Upper lobe of right lung (tissue), 1 donor: ENCODE measurements around the gene MS4A4E. TPM values are rescaled to one million over a fixed set of nuclear protein-coding genes. Genes with fewer than 3 reads are reported as not detected.
A peak's percentile ranks its signal among the peaks of the same experiment; 100 is the strongest.
"Not testable (repeated sequence)": the region's sequence is repeated elsewhere in the genome, so short reads cannot be mapped to it uniquely, and the experiment has no call there.

ENCODE experiments used
- ATAC-seq: fragments of 200-7000 bp; cut with Tn5 transposase; one replicate; pipeline ENCODE4 v1.9.1; 2020; ENCODE audit warnings: mild to moderate bottlenecking, moderate library complexity
- DNase-seq: peaks from one replicate; pipeline ENCODE4 v3.0.0-alpha.2; 2020
- H3K27ac ChIP-seq: fragments of 200-600 bp; one replicate; pipeline ENCODE4 v1.8.0; 2022
- H3K27me3 ChIP-seq: fragments of 200-600 bp; one replicate; pipeline ENCODE4 v1.8.0; 2022; ENCODE audit warnings: mild to moderate bottlenecking
- H3K36me3 ChIP-seq: fragments of 200-600 bp; one replicate; pipeline ENCODE4 v1.8.0; 2022
- H3K4me1 ChIP-seq: fragments of 200-600 bp; one replicate; pipeline ENCODE4 v1.8.0; 2022
- H3K4me3 ChIP-seq: fragments of 200-600 bp; one replicate; pipeline ENCODE4 v1.8.0; 2022; ENCODE audit warnings: mild to moderate bottlenecking
- H3K9me3 ChIP-seq: fragments of 200-600 bp; one replicate; pipeline ENCODE4 v1.8.0; 2022
- CTCF ChIP-seq: fragments of 200-600 bp; IDR thresholded peaks from one replicate; pipeline ENCODE4 v1.8.0; 2022; ENCODE audit warnings: antibody characterized with exemption
- intact Hi-C: fragments of 100-400 bp; cut with DNase I; formaldehyde crosslinking; loops from one replicate; pipeline ENCODE4 v1.11.0; 2022
- total RNA-seq: library from RNA; stranded (reverse); fragmentation: NEBNext Ultra II Directional; extraction: Animal tissue kit (Norgen Biotek cat#: 25700); gene quantifications from one replicate; pipeline ENCODE4 v1.2.1, GENCODE V29; 2021
- donor health status: DM: no; HTN: yes; CAD: no; lungs with severe emphysema.

MS4A4E gene
- total RNA-seq, 1 donor from 2014 or later: 3.0 TPM

- no peak overlapping the region for H3K27ac ChIP-seq
- H3K27me3 ChIP-seq: no peaks in the 10 kb centered on the region
- ATAC-seq (no peak), DNase-seq (no peak)
- H3K4me1 ChIP-seq: no peaks in the 10 kb centered on the region
- intact Hi-C loops: no loop called here
- no peaks in the 10 kb centered on the region for H3K36me3 ChIP-seq
- TF ChIP-seq CTCF: no peak
- H3K9me3 ChIP-seq: no peaks in the 10 kb centered on the region
- no peak overlapping the region for H3K4me3 ChIP-seq
These were observed 38.0 kb downstream of the MS4A4E start for GRCh38 chr11:60204922-60205321.

GRCh38 chr11:60201334-60201733 is 41.6 kb downstream of the MS4A4E start:
- H3K27ac ChIP-seq, H3K4me1 ChIP-seq, H3K36me3 ChIP-seq, DNase-seq, H3K9me3 ChIP-seq, intact Hi-C loops, H3K4me3 ChIP-seq, ATAC-seq, H3K27me3 ChIP-seq: not testable (repeated sequence)

- no peak overlapping the region for H3K27ac ChIP-seq
- no peaks in the 10 kb centered on the region for H3K27me3 ChIP-seq
- H3K9me3 ChIP-seq: no peaks in the 10 kb centered on the region
- DNase-seq (no peak), ATAC-seq (no peak)
- no peaks in the 10 kb centered on the region for H3K36me3 ChIP-seq
- no peaks in the 10 kb centered on the region for H3K4me1 ChIP-seq
- H3K4me3 ChIP-seq: no peak overlapping the region
- intact Hi-C loops: no loop called here
- TF ChIP-seq CTCF: no peak
These were observed 45.5 kb downstream of the MS4A4E start for GRCh38 chr11:60197442-60197841.

DNA sequence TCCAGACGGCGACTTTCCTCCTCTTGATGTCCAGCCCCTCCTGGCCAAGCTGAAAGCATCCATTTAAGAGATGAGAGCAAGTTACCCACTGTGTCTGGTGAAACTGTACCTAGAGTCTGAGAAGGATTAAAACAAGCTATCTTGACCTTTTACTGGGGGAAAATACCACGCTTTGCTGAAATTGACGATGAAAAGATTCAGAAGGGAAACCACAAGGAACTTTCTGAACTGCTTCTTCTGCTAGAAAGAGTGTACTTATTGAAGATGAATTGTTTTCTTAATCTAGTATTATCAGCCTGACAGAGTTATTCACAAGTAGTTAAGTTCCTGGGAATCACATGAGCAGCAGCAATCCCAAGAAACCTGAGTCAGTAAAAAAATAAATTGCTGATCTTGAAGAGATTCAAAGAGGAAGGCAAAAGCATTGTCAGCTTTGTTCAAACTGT is 47.0 kb downstream of the MS4A4E start:
- no peak for TF ChIP-seq CTCF
- ATAC-seq: no peak
- Histone ChIP-seq H3K4me1 (no peaks in the 10 kb centered on the region), H3K4me3 (no peak overlapping the region), H3K27ac (peak overlapping the region; percentile 49), H3K27me3 (no peaks in the 10 kb centered on the region), H3K36me3 (no peaks in the 10 kb centered on the region), H3K9me3 (no peaks in the 10 kb centered on the region)
- DNase-seq: no peak
- intact Hi-C loops: no loop called here

DNA sequence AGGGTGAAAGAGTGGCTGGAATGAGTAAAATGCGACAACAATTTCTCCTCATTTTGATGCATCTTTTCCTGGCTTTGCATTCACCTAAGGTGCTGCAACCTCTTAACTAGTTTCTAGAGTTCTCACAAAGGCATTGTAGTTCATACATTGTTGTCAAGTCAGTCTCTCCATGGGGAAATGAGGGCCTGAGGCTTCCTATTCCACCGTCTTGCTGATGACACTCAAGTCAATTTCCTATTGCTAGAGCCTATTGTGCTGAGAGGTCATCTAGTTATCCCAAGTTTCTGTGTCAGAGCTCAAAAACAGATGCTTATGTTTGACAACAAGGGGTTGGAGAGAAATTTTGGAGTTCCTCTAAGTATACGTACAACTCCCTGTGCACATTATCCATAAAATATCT is 48.4 kb downstream of the MS4A4E start:
- no peak for DNase-seq
- H3K4me3 ChIP-seq: no peak overlapping the region
- no peaks in the 10 kb centered on the region for H3K36me3 ChIP-seq
- ATAC-seq: no peak
- H3K27me3 ChIP-seq: no peaks in the 10 kb centered on the region
- no peaks in the 10 kb centered on the region for H3K9me3 ChIP-seq
- intact Hi-C loops: no loop called here
- TF ChIP-seq CTCF: no peak
- H3K4me1 ChIP-seq: no peaks in the 10 kb centered on the region
- no peak overlapping the region for H3K27ac ChIP-seq

GRCh38 chr11:60193687-60194433 is 49.1 kb downstream of the MS4A4E start:
- ATAC-seq (peak; percentile 92), DNase-seq (no peak)
- Histone ChIP-seq H3K4me1 (no peaks in the 10 kb centered on the region), H3K9me3 (no peaks in the 10 kb centered on the region), H3K36me3 (no peaks in the 10 kb centered on the region), H3K27ac (no peak overlapping the region), H3K4me3 (no peak overlapping the region), H3K27me3 (no peaks in the 10 kb centered on the region)
- intact Hi-C loops: no loop called here
- peak; percentile 73 for TF ChIP-seq CTCF

GRCh38 chr11:60192564-60192963 is 50.4 kb downstream of the MS4A4E start:
- DNase-seq, ATAC-seq, intact Hi-C loops, H3K27ac ChIP-seq, H3K4me3 ChIP-seq, H3K9me3 ChIP-seq, H3K27me3 ChIP-seq, H3K4me1 ChIP-seq, H3K36me3 ChIP-seq: not testable (repeated sequence)

DNA sequence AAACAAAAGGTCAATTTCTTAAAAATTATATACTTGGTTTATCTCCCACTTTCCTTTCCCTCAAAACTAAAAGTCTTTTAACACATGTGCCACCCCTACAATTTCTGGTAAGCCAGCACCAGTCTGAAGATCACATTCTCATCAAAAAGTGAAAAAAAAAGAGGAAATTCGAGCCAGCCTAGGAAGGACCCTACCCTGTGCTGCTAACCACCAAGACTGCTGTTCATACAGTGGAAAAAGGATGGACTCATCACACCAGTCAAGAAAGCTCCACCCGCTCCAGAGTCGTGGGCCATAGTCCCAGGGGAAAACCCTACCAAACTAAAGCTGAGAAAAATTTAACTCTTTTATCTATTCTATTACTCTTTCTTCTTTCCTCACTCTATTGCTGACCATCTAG is 54.5 kb downstream of the MS4A4E start:
- DNase-seq, H3K36me3 ChIP-seq, intact Hi-C loops, H3K9me3 ChIP-seq, H3K27me3 ChIP-seq, H3K27ac ChIP-seq, ATAC-seq, H3K4me3 ChIP-seq, H3K4me1 ChIP-seq: not testable (repeated sequence)

GRCh38 chr11:60186128-60186527 is 56.8 kb downstream of the MS4A4E start:
- H3K4me3 ChIP-seq, intact Hi-C loops, H3K4me1 ChIP-seq, DNase-seq, H3K36me3 ChIP-seq, H3K27me3 ChIP-seq, H3K9me3 ChIP-seq, ATAC-seq: not testable (repeated sequence)
- peak overlapping the region; percentile 36 for H3K27ac ChIP-seq
